RWPE2 (cell line): ENCODE data around the gene MRPL1.

Experiments used
- ATAC-seq: fragments of 200-7000 bp; cut with Tn5 transposase; 3 replicates; pipeline ENCODE4 v1.9.1; 2021; ENCODE audit warnings: low read depth
- DNase-seq: peaks from one replicate; pipeline ENCODE4 v3.0.0-alpha.2; 2020; ENCODE audit warnings: low spot score
- H3K27ac ChIP-seq: fragments of 450-650 bp; 2 replicates; pipeline ENCODE4 v1.5.1; 2017; ENCODE audit warnings: mild to moderate bottlenecking; ENCODE audit not compliant: poor library complexity, severe bottlenecking
- H3K27me3 ChIP-seq: fragments of 250-450 bp; sonication (Bioruptor Pico); 2 replicates; pipeline ENCODE4 v1.5.1; 2021; ENCODE audit warnings: mild to moderate bottlenecking, moderate library complexity; ENCODE audit not compliant: insufficient read depth, poor library complexity, severe bottlenecking
- H3K36me3 ChIP-seq: fragments of 250-450 bp; sonication (Bioruptor Pico); 2 replicates; pipeline ENCODE4 v1.5.1; 2020; ENCODE audit warnings: low read depth, mild to moderate bottlenecking, moderate library complexity
- H3K4me1 ChIP-seq: fragments of 250-450 bp; sonication (Bioruptor Pico); 2 replicates; pipeline ENCODE4 v1.5.1; 2021; ENCODE audit warnings: mild to moderate bottlenecking, moderate library complexity; ENCODE audit not compliant: insufficient read depth, poor library complexity, severe bottlenecking
- H3K4me3 ChIP-seq: fragments of 250-450 bp; sonication (Bioruptor Pico); 2 replicates; pipeline ENCODE4 v1.5.1; 2021; ENCODE audit warnings: mild to moderate bottlenecking, moderate library complexity; ENCODE audit not compliant: severe bottlenecking
- H3K9me3 ChIP-seq: fragments of 250-450 bp; sonication (Bioruptor Pico); 2 replicates; pipeline ENCODE4 v1.5.1; 2021; ENCODE audit warnings: mild to moderate bottlenecking, moderate library complexity; ENCODE audit not compliant: severe bottlenecking
- TF ChIP-seq, protein P1 (sequence below): fragments of 450-650 bp; IDR thresholded peaks from one replicate; pipeline ENCODE4 v1.5.1; 2017; ENCODE audit warnings: mild to moderate bottlenecking, moderate library complexity; ENCODE audit not compliant: poor library complexity, severe bottlenecking

MRPL1 gene

DNA sequence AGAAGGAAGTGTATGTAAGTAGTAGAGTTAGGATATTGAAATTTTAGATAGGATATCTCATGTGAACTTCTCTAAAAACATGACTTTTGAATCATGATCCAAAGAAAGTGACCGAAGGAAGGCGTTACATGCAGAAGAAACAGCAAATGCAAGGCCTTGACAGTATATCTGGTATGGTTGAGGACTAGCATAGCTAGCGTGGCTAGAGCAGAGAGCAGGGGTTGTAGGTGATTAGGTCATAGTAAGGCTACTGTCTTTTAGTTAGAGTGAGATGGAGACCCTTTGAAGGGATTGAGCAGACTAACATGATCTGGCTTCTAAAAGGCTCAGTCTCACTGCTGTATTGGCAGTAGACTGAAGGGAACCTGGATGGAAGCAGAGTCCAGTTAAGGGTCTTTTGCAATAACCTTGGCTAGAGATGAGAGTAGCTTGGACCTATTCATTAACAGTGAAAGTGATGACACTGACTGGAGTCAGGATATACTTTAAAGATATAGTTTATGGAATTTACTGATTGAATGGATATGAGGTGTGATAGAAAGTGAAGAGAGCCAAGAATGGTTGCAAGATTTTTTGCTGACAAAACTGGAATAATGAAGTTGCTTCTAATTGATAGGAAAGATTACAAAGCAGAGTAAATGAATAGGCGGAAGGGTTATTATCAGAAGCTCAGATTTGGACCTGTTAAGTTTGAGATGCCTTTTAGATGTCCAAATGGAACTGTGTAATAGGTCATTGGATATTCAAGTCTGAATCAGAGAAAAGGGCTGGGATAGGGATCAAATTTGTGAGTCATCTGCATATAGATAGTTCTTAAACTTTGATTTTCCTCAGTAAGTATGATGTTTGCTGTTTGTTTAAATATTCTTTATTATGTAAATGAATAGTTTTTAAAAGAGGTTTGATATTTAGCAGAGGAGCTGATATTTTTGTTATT, 59.8 kb downstream of the MRPL1 start:
- peaks cover 10% of the 10 kb centered on the region; the same call in 1 of the 2 replicates for H3K36me3 ChIP-seq
- DNase-seq: no peak
- ATAC-seq: peak; percentile 30
- H3K9me3 ChIP-seq: no peaks in the 10 kb centered on the region
- H3K27ac ChIP-seq: peak overlapping the region; percentile 95
- H3K4me1 ChIP-seq: peaks cover 56% of the 10 kb centered on the region
- TF ChIP-seq, protein P1, sequence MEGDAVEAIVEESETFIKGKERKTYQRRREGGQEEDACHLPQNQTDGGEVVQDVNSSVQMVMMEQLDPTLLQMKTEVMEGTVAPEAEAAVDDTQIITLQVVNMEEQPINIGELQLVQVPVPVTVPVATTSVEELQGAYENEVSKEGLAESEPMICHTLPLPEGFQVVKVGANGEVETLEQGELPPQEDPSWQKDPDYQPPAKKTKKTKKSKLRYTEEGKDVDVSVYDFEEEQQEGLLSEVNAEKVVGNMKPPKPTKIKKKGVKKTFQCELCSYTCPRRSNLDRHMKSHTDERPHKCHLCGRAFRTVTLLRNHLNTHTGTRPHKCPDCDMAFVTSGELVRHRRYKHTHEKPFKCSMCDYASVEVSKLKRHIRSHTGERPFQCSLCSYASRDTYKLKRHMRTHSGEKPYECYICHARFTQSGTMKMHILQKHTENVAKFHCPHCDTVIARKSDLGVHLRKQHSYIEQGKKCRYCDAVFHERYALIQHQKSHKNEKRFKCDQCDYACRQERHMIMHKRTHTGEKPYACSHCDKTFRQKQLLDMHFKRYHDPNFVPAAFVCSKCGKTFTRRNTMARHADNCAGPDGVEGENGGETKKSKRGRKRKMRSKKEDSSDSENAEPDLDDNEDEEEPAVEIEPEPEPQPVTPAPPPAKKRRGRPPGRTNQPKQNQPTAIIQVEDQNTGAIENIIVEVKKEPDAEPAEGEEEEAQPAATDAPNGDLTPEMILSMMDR: no peak
- H3K4me3 ChIP-seq: no peak overlapping the region
- no peaks in the 10 kb centered on the region for H3K27me3 ChIP-seq

DNA sequence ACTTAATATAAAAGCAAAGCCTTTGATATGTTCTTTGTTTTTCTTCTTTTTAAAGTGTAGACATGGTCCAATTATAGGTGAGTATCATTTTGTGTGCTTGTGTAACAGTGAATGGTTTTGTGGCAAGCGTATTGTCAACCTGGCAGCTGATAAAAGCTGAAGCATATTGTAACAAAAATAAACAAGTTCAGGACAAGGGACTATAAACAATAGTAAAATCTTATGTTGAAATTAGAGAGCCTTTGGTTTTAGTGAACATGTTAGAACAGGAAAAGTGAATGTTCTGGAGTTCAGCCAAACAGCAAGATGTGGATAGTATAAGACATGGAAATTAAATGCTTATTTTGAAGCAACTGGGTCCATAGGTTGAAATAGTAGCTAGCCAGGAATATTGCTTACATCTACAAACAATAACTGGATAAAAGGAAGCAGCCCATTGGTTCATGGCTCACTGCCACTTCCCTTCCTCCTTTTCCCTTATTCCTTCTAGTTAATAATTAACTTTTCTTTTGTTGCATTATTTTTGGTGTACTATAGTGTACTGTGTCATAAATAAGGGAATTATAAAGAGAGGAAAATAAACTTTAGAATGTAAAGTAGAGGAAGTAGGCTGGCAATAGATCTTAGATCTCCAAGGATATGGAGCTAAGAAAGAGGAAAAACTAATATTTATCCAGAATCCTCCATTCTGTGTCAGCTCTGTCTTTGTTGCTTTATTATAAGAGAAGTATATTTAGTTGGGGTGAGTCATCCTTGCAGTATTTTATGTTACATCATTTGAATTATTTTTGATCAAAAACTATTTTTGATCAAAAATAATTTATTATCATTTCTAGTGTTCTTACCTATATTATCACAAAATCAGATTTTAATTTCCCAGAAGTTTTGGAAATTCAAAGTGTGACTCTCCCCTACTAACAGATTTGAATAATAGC, 65.6 kb downstream of the MRPL1 start:
- no peak overlapping the region for H3K4me3 ChIP-seq
- ATAC-seq (peak; percentile 74), DNase-seq (no peak)
- TF ChIP-seq, protein P1: no peak
- H3K36me3 ChIP-seq: peaks cover 22% of the 10 kb centered on the region
- no peaks in the 10 kb centered on the region for H3K9me3 ChIP-seq
- H3K27me3 ChIP-seq: no peaks in the 10 kb centered on the region
- peaks cover 37% of the 10 kb centered on the region for H3K4me1 ChIP-seq
- peak overlapping the region; percentile 50 for H3K27ac ChIP-seq

DNA sequence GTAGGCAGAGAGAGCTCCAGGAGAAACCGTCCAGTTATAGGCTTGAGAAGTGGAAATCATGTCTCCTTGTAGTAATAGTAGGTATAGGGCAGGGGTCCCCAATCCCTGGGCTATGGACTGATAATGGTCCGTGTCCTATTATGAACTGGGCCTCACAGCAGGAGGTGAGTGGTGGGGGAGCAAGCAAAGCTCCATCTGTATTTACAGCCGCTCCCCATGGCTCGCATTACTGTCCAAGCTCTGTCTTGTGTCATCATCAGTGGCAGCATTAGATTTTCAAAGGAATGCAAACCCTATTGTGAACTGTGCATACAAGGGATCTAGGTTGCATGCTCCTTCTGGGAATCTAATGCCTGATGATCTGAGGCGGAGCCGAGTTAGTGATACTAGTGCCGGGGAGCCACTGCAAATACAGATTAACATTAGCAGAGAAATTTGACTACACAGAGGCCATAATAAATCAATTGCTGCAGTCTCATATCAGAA, 67.6 kb downstream of the MRPL1 start:
- no peak for DNase-seq
- Histone ChIP-seq H3K4me1 (peaks cover 37% of the 10 kb centered on the region), H3K36me3 (peaks cover 25% of the 10 kb centered on the region), H3K4me3 (no peak overlapping the region), H3K27ac (no peak overlapping the region), H3K9me3 (no peaks in the 10 kb centered on the region), H3K27me3 (no peaks in the 10 kb centered on the region)
- TF ChIP-seq, protein P1: no peak
- no peak for ATAC-seq

DNA sequence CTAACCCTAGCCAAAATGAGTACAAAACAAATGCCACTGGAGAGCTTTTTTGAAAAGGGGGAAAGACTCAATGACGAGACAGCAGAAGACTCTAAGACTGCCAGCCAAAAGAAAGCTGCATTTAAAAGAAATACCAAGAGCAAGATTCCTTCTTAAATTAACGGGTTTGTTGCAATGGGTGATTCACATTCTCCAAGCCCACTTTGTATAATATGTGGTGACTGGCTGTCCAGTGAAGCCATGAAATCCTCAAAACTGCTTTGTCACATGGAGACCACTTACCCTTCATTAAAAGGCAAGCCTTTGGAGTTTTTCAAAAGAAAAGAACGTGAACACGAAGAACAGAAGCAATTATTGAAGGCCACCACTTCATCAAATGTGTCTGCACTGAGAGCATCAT, 68.2 kb downstream of the MRPL1 start:
- Histone ChIP-seq H3K27me3 (no peaks in the 10 kb centered on the region), H3K27ac (peak overlapping the region; percentile 26), H3K4me3 (no peak overlapping the region), H3K9me3 (no peaks in the 10 kb centered on the region), H3K4me1 (peaks cover 37% of the 10 kb centered on the region), H3K36me3 (peaks cover 25% of the 10 kb centered on the region)
- TF ChIP-seq, protein P1: no peak
- no peak for DNase-seq
- ATAC-seq: no peak
